ENCODE data around the gene RAB6C.
"Not testable (repeated sequence)": the region's sequence is repeated elsewhere in the genome, so short reads cannot be mapped to it uniquely, and the experiment has no call there.

The RAB6C gene

GRCh38 chr2:129979629-129980155, at the start of gene RAB6C:
Gene RAB6C, plus strand, starts transcription at chr2:129979666. Its CDS starts 450 bp downstream, at chr2:129980116.
- DNase-seq = peak; percentile 40

- DNase-seq = no peak
Measured at GRCh38 chr2:129930451-129930850, 49.0 kb upstream of the RAB6C start.

- not testable (repeated sequence) for DNase-seq
Measured at GRCh38 chr2:129933387-129933786, 46.1 kb upstream of the RAB6C start.

- DNase-seq = no peak
Measured at GRCh38 chr2:129934044-129934822, 45.2 kb upstream of the RAB6C start.

GRCh38 chr2:129935118-129935517, 44.3 kb upstream of the RAB6C start:
- DNase-seq = no peak

GRCh38 chr2:129936334-129936934, 43.0 kb upstream of the RAB6C start:
- DNase-seq = no peak

- not testable (repeated sequence) for DNase-seq
Measured at GRCh38 chr2:129938850-129939471, 40.5 kb upstream of the RAB6C start.

- DNase-seq = not testable (repeated sequence)
Measured at GRCh38 chr2:129943456-129943855, 36.0 kb upstream of the RAB6C start.

- DNase-seq = no peak
Measured at GRCh38 chr2:129945557-129945956, 33.9 kb upstream of the RAB6C start.

GRCh38 chr2:129947712-129948111, 31.8 kb upstream of the RAB6C start:
- DNase-seq = not testable (repeated sequence)

GRCh38 chr2:129956171-129956570, 23.3 kb upstream of the RAB6C start:
- DNase-seq = not testable (repeated sequence)

GRCh38 chr2:129957891-129958290, 21.6 kb upstream of the RAB6C start:
- no peak for DNase-seq

GRCh38 chr2:129958736-129959135, 20.7 kb upstream of the RAB6C start:
- DNase-seq = not testable (repeated sequence)

GRCh38 chr2:129968605-129969004, 10.9 kb upstream of the RAB6C start:
- peak; percentile 88 for DNase-seq

GRCh38 chr2:129975016-129975774, 4.3 kb upstream of the RAB6C start:
- DNase-seq = no peak

- DNase-seq = not testable (repeated sequence)
Measured at GRCh38 chr2:129976969-129977368, 2.5 kb upstream of the RAB6C start.

- no peak for DNase-seq
Measured at GRCh38 chr2:129977986-129978385, 1.5 kb upstream of the RAB6C start.

- DNase-seq = peak; percentile 6
Measured at GRCh38 chr2:129980246-129980645, 780 bp downstream of the RAB6C start.

GRCh38 chr2:129981689-129982088, 2.2 kb downstream of the RAB6C start:
- DNase-seq = not testable (repeated sequence)

- no peak for DNase-seq
Measured at GRCh38 chr2:129984426-129984825, 5.0 kb downstream of the RAB6C start.

GRCh38 chr2:129992415-129993006, 13.0 kb downstream of the RAB6C start:
- not testable (repeated sequence) for DNase-seq

GRCh38 chr2:129993151-129993550, 13.7 kb downstream of the RAB6C start:
- DNase-seq = not testable (repeated sequence)

All from NCI-H1105 treated with DMSO at 0.1 percent for 48 hours (cell line).